IPS-20b (cell line): Measurements from ENCODE around the gene DLEU7.
A peak's percentile ranks its signal among the peaks of the same experiment; 100 is the strongest.

Source experiments
- H3K27ac ChIP-seq: one replicate; pipeline ENCODE4 v1.5.1; 2013; ENCODE audit warnings: low read length
- H3K27me3 ChIP-seq: 2 replicates; pipeline ENCODE4 v1.6.1; 2013; ENCODE audit warnings: mild to moderate bottlenecking, low read length, inconsistent platforms; ENCODE audit not compliant: insufficient read depth
- H3K36me3 ChIP-seq: 2 replicates; pipeline ENCODE4 v1.6.1; 2013; ENCODE audit warnings: low read depth, mild to moderate bottlenecking, inconsistent platforms, low read length, moderate library complexity; ENCODE audit not compliant: insufficient read depth
- H3K4me1 ChIP-seq: 2 replicates; pipeline ENCODE4 v1.6.1; 2013; ENCODE audit warnings: mild to moderate bottlenecking, control low read depth, inconsistent platforms, low read length, moderate library complexity; ENCODE audit not compliant: insufficient read depth
- H3K4me3 ChIP-seq: 2 replicates; pipeline ENCODE4 v1.5.1; 2013; ENCODE audit warnings: mild to moderate bottlenecking, low read length, inconsistent platforms
- H3K9ac ChIP-seq: 2 replicates; pipeline ENCODE4 v1.6.1; 2013; ENCODE audit warnings: low read depth, mild to moderate bottlenecking, inconsistent platforms, low read length, moderate library complexity
- H3K9me3 ChIP-seq: 2 replicates; pipeline ENCODE4 v1.6.1; 2013; ENCODE audit warnings: mild to moderate bottlenecking, low read depth, low read length, inconsistent platforms; ENCODE audit not compliant: insufficient read depth

The DLEU7 gene

DNA sequence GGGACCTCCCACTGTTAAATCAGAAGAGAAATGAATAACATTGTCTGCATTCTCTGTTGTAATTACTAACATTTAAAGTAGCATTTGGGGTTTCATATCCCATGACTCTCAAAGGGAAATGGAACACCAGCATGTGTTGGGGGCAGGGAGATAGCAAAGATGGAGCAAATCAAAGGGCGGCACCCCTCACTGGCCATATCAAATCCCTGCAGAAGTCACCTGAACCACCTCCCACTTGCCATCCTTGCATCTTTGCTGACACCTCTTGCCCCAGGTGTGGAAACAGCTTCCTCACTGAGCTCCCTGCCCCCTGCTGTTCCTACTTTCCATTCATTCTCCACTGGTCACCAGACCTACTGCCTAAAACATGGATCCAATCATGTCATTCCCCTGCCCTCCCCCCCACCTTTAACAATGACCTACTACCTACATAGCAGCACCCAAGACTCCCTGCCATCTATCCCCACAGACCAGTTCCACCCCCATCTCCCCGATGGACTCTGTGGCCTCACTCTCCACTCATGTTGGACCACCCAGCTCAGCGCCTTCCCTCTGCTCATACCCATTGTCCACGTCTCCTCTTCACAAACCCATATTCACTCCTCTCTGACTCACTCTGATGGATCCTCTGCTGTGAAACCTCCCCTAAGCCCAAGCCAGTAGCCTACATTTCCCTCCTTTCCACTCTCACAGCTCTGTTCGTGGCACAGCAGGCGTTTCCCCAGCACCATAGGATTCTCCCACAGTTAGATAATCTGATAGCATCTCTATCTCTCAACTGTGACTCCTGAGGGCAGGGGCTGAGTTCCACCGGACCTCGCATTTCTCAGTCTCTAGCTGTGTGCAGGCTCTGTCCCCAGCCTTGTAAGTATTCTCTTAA is 55.9 kb downstream of the DLEU7 start:
- Histone ChIP-seq H3K9ac (no peak overlapping the region), H3K4me1 (peaks cover 13% of the 10 kb centered on the region), H3K9me3 (no peaks in the 10 kb centered on the region), H3K27me3 (no peaks in the 10 kb centered on the region), H3K27ac (no peak overlapping the region), H3K36me3 (no peaks in the 10 kb centered on the region), H3K4me3 (no peak overlapping the region)

- Histone ChIP-seq H3K27ac (no peak overlapping the region), H3K36me3 (no peaks in the 10 kb centered on the region), H3K9me3 (no peaks in the 10 kb centered on the region), H3K4me3 (no peak overlapping the region), H3K4me1 (peaks cover 13% of the 10 kb centered on the region), H3K9ac (no peak overlapping the region), H3K27me3 (no peaks in the 10 kb centered on the region)
Measured at GRCh38 chr13:50783717-50784290, 59.7 kb downstream of the DLEU7 start.

GRCh38 chr13:50783066-50783465 is 60.4 kb downstream of the DLEU7 start:
- no peaks in the 10 kb centered on the region for H3K27me3 ChIP-seq
- H3K4me1 ChIP-seq = peaks cover 12% of the 10 kb centered on the region
- no peak overlapping the region for H3K27ac ChIP-seq
- H3K36me3 ChIP-seq = no peaks in the 10 kb centered on the region
- no peaks in the 10 kb centered on the region for H3K9me3 ChIP-seq
- H3K9ac ChIP-seq = no peak overlapping the region
- H3K4me3 ChIP-seq = no peak overlapping the region

GRCh38 chr13:50780201-50781015 is 63.1 kb downstream of the DLEU7 start:
- H3K9ac ChIP-seq = 0 out of 2 replicates have a peak overlapping the region, but pooled peaks have one; percentile 10
- H3K4me1 ChIP-seq = no peaks in the 10 kb centered on the region
- no peak overlapping the region for H3K27ac ChIP-seq
- H3K4me3 ChIP-seq = no peak overlapping the region
- H3K36me3 ChIP-seq = no peaks in the 10 kb centered on the region
- H3K27me3 ChIP-seq = no peaks in the 10 kb centered on the region
- H3K9me3 ChIP-seq = peaks cover under 1% of the 10 kb centered on the region; the same call in 1 of the 2 replicates

GRCh38 chr13:50779443-50780200 is 63.9 kb downstream of the DLEU7 start:
- H3K9me3 ChIP-seq = peaks cover 7% of the 10 kb centered on the region
- H3K4me3 ChIP-seq = no peak overlapping the region
- H3K27me3 ChIP-seq = no peaks in the 10 kb centered on the region
- no peaks in the 10 kb centered on the region for H3K4me1 ChIP-seq
- H3K36me3 ChIP-seq = no peaks in the 10 kb centered on the region
- no peak overlapping the region for H3K27ac ChIP-seq
- 0 out of 2 replicates have a peak overlapping the region, but pooled peaks have one; percentile 10 for H3K9ac ChIP-seq
